MM.1S (cell line): ENCODE data around the gene IL1RL1.

Experiments used
- CTCF ChIP-seq: fragments of 300-600 bp; sonication (generic); IDR thresholded peaks from 2 replicates; pipeline ENCODE4 v1.5.1; 2016; ENCODE audit warnings: antibody characterized with exemption, low read length, mixed read lengths
- EZH2 ChIP-seq: fragments of 300-600 bp; sonication (generic); optimal IDR thresholded peaks from 2 replicates; pipeline ENCODE3; 2017; ENCODE audit warnings: low read depth, mild to moderate bottlenecking, antibody characterized with exemption, low read length, mixed read lengths

- TF ChIP-seq CTCF, result no peak
- TF ChIP-seq EZH2, result no peak
These were observed 85.8 kb downstream of the IL1RL1 start for GRCh38 chr2:102397209-102397608.
